KMS-11 (cell line): Measurements from ENCODE around the gene NAT8L.

Experiments used
- H2AFZ ChIP-seq: fragments of 200-600 bp; sonication (generic); 2 replicates; pipeline ENCODE4 v1.6.1; 2016; ENCODE audit warnings: antibody characterized with exemption, mixed run types, low read depth
- H3K27ac ChIP-seq: fragments of 200-600 bp; sonication (generic); 2 replicates; pipeline ENCODE4 v1.6.1; 2016; ENCODE audit warnings: mild to moderate bottlenecking, mixed run types
- H3K27me3 ChIP-seq: fragments of 200-600 bp; sonication (generic); 2 replicates; pipeline ENCODE4 v1.6.1; 2017; ENCODE audit warnings: mild to moderate bottlenecking, low read depth, mixed run types, moderate library complexity; ENCODE audit not compliant: insufficient read depth
- H3K36me3 ChIP-seq: fragments of 200-600 bp; sonication (generic); 2 replicates; pipeline ENCODE4 v1.6.1; 2017; ENCODE audit warnings: mild to moderate bottlenecking, mixed run types; ENCODE audit not compliant: insufficient read depth
- H3K4me1 ChIP-seq: fragments of 200-600 bp; sonication (generic); 2 replicates; pipeline ENCODE4 v1.6.1; 2016; ENCODE audit warnings: mild to moderate bottlenecking, low read depth, mixed run types; ENCODE audit not compliant: poor library complexity, severe bottlenecking
- H3K4me2 ChIP-seq: fragments of 200-600 bp; sonication (generic); 2 replicates; pipeline ENCODE4 v1.7.0; 2016; ENCODE audit warnings: mild to moderate bottlenecking, mixed run types
- H3K4me3 ChIP-seq: fragments of 200-600 bp; sonication (generic); IDR thresholded peaks from 2 replicates; pipeline ENCODE4 v1.6.1; 2017; ENCODE audit warnings: low read depth, low read length, mixed read lengths; ENCODE audit not compliant: insufficient read depth
- H3K79me2 ChIP-seq: fragments of 200-600 bp; sonication (generic); 2 replicates; pipeline ENCODE4 v1.6.1; 2016; ENCODE audit warnings: low read depth, mixed run types; ENCODE audit not compliant: insufficient read depth
- H3K9ac ChIP-seq: fragments of 200-600 bp; sonication (generic); 2 replicates; pipeline ENCODE4 v1.6.1; 2016; ENCODE audit warnings: mild to moderate bottlenecking, mixed run types
- H4K20me1 ChIP-seq: fragments of 200-600 bp; sonication (generic); 2 replicates; pipeline ENCODE4 v1.6.1; 2016; ENCODE audit warnings: mild to moderate bottlenecking, mixed run types; ENCODE audit not compliant: insufficient read depth
- TF ChIP-seq, protein P1 (sequence below): fragments of 200-600 bp; sonication (generic); conservative IDR thresholded peaks from 2 replicates; pipeline ENCODE4 v1.6.1; 2017; ENCODE audit warnings: low read depth, mild to moderate bottlenecking, antibody characterized with exemption, low read length, moderate library complexity, mixed read lengths

Gene NAT8L

DNA sequence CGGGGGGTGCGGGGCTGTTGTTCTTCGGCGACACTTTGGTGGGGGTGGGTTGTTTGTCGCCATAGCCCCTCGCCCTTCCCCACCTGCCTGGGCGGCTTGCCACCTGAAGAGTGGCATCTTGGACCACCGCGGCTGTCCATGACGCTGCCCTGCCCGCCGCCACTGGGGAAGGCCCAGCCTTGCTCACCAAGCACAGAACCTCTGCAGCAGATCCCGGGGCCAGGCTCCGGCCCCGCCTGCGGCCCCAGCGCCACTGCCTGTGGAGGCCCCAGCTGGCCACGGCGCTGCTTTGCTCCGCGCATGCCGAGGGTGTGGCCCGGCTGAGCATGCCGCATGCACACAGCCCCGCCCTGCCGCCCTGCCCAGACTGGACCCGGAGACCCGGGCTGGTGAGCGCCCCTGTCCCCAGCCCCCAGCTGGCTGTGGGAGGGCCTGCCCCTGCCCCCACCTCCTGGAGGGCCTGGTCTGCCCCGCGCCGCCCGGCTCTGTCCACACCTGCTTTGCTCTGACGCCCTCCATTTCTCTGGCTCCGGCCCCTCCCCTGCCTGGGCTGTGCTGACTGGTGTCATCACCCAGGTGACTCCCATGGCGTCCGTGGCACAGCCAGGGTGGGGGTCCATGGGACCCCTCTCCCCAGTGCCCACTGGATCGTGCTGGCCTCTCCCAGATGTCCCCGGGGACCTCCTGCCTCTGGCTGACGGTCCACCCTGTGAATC lies 5.3 kb downstream of the NAT8L start:
- Histone ChIP-seq H4K20me1 (no peaks in the 10 kb centered on the region), H3K36me3 (no peaks in the 10 kb centered on the region), H3K4me1 (no peaks in the 10 kb centered on the region), H3K4me3 (no peak overlapping the region), H3K9ac (no peak overlapping the region), H3K79me2 (no peaks in the 10 kb centered on the region), H3K4me2 (no peak overlapping the region), H3K27me3 (no peaks in the 10 kb centered on the region), H3K27ac (no peak overlapping the region), H2AFZ (no peak overlapping the region)
- TF ChIP-seq, protein P1, sequence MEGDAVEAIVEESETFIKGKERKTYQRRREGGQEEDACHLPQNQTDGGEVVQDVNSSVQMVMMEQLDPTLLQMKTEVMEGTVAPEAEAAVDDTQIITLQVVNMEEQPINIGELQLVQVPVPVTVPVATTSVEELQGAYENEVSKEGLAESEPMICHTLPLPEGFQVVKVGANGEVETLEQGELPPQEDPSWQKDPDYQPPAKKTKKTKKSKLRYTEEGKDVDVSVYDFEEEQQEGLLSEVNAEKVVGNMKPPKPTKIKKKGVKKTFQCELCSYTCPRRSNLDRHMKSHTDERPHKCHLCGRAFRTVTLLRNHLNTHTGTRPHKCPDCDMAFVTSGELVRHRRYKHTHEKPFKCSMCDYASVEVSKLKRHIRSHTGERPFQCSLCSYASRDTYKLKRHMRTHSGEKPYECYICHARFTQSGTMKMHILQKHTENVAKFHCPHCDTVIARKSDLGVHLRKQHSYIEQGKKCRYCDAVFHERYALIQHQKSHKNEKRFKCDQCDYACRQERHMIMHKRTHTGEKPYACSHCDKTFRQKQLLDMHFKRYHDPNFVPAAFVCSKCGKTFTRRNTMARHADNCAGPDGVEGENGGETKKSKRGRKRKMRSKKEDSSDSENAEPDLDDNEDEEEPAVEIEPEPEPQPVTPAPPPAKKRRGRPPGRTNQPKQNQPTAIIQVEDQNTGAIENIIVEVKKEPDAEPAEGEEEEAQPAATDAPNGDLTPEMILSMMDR, result no peak

DNA sequence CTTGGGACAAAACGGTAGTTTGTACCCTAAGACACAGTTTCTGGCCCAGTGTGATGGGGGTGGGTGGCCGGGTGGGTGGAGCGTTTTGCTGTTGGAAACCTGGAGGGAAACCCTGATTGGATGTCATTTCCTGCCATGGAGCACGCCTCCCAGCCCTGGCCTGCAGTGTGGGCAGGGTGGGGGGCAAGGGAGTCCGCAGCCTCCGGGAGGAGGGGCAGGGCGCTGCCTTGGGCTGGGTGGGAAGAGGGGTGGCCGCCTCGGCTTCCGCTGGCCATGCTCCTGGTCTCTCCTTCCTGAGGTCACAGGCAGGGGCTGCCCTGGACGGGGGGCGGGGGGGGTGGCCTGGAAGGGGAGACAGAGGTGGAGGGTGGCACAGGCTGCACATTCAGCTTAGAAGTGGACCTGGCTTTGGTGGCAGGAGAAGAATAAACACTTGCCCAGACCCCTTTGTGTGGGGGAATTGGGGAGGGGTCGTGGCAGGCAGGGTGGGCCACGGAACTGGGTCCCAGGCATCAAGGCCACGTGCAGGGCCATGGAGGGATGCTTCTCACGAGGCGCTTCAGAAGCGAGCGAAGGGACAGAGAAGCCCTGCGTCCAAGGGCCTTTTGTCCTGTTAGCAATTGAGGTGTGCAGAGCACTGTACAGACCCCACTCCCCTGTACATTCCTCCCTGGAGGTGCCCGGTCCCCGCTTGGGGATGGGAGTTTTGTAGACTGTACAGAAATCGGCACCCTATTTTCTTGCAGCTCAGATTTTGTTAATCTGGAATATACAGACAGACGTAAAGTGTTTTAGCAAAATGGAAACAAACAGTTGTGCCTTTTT lies 6.2 kb downstream of the NAT8L start:
- Histone ChIP-seq H3K27me3 (no peaks in the 10 kb centered on the region), H3K79me2 (no peaks in the 10 kb centered on the region), H2AFZ (no peak overlapping the region), H4K20me1 (no peaks in the 10 kb centered on the region), H3K4me3 (no peak overlapping the region), H3K4me2 (no peak overlapping the region), H3K4me1 (no peaks in the 10 kb centered on the region), H3K9ac (no peak overlapping the region), H3K36me3 (no peaks in the 10 kb centered on the region), H3K27ac (no peak overlapping the region)
- TF ChIP-seq, protein P1, result no peak

DNA sequence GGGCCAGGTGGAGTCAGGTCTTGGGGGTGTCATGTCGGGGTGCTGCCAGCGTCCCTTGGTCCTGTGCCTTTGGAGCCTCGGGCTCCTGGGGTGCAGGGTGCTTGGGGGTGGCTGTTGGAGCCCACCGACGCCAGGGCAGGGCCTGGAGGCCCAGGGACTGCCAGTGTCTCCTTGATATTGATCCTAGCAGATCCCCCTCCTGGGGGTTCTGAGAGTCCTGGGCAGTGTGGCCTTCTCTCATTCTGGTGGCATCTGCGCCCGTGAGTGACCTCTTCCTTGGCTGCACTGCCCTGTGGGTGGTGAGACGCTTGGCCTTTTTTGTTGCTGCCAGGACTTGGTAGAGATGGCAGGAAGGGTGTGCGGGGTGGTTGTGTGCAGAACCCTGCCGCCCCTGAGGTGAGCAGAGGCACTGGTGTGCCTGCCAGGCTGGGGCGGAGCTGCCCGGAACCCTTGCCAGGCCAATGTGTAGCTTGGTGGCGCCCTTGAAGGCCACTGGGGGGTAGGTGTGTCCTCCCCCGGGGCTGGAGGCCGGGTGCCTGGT lies 7.0 kb downstream of the NAT8L start:
- Histone ChIP-seq H2AFZ (no peak overlapping the region), H3K4me1 (no peaks in the 10 kb centered on the region), H3K4me3 (no peak overlapping the region), H3K27me3 (no peaks in the 10 kb centered on the region), H3K9ac (no peak overlapping the region), H3K4me2 (no peak overlapping the region), H3K36me3 (no peaks in the 10 kb centered on the region), H3K27ac (no peak overlapping the region), H4K20me1 (no peaks in the 10 kb centered on the region), H3K79me2 (no peaks in the 10 kb centered on the region)
- TF ChIP-seq, protein P1, result no peak

DNA sequence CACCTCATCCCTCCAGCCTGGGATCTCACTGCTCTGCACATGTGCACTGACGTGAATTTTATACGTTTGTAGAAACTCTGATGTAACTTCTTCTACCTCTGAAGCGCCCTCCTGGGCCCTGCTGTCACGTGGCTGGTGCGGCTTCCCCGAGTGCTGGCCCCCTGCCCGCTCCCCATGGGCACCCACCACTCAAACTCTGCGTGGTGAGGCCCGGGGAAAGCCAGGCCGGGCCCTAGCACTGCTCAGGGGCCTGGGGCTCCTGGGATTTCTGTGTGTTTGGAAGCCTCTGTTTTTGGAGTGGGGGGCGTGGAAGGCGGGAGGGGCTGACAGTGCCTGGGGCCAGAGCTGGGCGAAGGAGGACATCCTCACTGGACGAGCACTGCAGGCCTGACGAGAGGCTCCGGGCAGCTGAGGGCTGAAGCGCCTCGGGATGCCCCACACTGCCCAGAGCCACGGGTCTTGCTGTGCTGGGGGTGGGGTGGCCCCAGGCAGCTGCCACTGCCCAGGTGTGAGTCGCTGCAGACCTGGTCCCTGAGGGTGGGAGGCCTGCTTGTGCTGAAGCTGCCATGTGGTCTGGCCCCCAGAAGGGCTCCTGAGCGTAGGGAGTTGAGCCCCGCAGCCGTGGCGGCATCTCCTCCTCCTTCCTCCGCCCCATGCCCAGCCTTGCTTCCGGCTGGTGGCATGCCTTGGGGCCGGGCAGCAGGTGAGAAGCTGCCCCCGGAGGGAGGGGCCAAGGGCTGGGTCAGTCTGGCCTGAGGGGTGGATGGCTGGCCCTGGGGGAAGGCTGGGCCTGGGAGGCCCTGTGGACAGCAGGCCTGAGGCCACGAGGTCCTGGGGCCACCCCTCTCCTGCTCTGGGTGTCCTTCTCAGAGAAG lies 7.7 kb downstream of the NAT8L start:
- TF ChIP-seq, protein P1, result no peak
- H3K9ac ChIP-seq, result no peak overlapping the region
- H4K20me1 ChIP-seq, result no peaks in the 10 kb centered on the region
- H3K4me1 ChIP-seq, result no peaks in the 10 kb centered on the region
- H3K27me3 ChIP-seq, result no peaks in the 10 kb centered on the region
- no peak overlapping the region for H3K4me2 ChIP-seq
- H3K27ac ChIP-seq, result no peak overlapping the region
- H3K4me3 ChIP-seq, result no peak overlapping the region
- no peak overlapping the region for H2AFZ ChIP-seq
- no peaks in the 10 kb centered on the region for H3K79me2 ChIP-seq
- H3K36me3 ChIP-seq, result no peaks in the 10 kb centered on the region
